Epithelial cell of esophagus (primary cell): ENCODE results near the gene CTSA.

Experiments used
- DNase-seq: peaks from one replicate; pipeline ENCODE4 v3.0.0; 2010; ENCODE audit warnings: low read depth
- H3K4me3 ChIP-seq: 2 replicates; pipeline ENCODE4 v1.5.1; 2011; ENCODE audit warnings: mild to moderate bottlenecking, low read length, control low read depth
- TF ChIP-seq, protein P1 (sequence below): IDR thresholded peaks from 2 replicates; pipeline ENCODE4 v1.5.1; 2011; ENCODE audit warnings: low read depth, mild to moderate bottlenecking, low read length, control low read depth, inconsistent platforms; ENCODE audit not compliant: insufficient read depth; ENCODE audit errors: missing control alignments

The CTSA gene

DNA sequence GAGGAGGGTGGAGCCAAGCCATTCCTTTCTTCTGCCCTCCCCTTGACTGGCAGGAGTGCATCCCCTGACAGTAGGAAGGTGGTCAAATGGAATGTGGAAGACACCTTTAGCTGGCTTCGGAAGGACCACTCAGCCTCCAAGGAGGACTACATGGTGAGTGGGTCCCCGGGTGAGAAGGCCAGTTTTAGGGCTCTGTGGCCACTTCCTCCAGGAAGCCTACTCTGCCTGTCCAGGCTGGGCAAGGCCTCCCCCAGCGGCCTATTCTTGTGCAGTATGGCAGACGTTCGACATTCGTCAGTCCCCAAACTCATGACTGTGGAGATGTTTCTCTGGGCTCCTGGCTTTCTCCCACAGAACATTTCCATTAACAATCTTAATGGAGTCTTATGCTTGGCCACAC, 52.5 kb downstream of the CTSA start:
- DNase-seq = no peak
- H3K4me3 ChIP-seq = no peak overlapping the region
- TF ChIP-seq, protein P1, sequence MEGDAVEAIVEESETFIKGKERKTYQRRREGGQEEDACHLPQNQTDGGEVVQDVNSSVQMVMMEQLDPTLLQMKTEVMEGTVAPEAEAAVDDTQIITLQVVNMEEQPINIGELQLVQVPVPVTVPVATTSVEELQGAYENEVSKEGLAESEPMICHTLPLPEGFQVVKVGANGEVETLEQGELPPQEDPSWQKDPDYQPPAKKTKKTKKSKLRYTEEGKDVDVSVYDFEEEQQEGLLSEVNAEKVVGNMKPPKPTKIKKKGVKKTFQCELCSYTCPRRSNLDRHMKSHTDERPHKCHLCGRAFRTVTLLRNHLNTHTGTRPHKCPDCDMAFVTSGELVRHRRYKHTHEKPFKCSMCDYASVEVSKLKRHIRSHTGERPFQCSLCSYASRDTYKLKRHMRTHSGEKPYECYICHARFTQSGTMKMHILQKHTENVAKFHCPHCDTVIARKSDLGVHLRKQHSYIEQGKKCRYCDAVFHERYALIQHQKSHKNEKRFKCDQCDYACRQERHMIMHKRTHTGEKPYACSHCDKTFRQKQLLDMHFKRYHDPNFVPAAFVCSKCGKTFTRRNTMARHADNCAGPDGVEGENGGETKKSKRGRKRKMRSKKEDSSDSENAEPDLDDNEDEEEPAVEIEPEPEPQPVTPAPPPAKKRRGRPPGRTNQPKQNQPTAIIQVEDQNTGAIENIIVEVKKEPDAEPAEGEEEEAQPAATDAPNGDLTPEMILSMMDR = no peak

DNA sequence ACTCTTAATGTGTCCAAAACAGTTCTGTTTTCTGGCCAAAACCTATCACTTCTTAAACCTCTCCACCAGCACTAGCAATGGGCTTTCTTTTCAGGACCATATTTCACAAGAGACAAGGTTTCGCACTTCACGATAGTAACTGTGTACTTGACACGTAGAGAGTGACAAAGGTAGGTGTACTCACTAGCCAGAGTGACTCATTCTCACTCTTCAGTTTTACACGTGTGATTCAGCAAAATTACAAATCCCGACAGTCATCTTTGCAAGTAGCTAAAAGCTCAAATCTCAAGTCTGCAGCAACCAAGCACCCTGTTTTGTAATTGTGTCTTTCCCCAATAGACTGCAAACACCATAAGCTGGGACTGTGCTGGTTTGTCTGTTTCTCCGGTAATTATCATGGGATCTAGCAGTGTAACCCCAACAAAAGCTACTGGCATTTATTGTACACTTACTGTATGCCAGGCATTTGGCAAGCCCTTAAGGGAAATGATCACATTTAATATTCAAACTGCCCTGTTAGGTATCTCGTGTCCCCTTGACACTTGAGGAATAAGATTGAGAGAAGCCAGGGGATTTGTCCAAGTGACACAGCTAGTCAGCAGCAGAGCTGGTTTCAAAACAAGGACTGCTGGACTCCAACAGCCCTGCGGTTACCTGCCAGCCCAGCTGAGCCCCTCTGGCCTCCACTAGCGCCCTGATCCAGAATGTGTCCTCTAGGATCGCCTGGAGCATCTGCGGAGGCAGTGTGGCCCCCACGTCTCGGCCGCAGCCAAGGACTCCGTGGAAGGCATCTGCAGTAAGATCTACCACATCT, 53.2 kb downstream of the CTSA start:
- TF ChIP-seq, protein P1 = no peak
- no peak overlapping the region for H3K4me3 ChIP-seq
- DNase-seq = peak; percentile 96

DNA sequence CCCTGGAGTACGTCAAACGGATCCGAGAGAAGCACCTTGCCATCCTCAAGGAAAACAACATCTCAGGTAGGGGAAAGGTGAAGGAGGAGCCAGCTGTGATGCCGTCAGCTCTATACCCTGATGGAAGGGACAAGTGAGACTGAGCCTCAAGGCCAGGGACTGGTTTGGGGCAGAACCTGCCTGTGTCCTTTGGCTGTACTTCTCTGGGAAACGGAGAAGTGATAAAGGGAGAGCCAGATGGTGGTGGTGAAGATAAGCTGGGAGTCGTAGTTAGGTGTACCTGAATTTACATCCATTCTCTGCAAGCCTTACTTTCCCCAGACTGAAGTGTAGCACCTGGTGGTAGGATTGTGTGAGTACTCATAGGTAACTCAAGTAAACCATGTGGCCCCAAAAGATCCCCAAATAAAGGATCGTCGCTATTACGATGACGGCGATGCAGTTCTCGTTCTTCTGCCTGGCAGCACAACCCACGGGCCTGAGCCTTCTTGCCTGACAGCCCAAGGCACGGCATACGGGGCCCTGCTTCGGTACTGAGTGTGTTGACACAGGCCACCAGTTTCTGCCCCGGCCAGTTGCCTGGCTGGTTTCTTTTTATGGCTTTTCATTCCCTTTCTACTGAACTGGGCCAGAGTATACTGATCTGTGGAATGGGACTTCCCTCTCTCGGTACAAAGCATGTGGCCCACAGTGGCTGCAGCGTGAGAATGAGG, 54.0 kb downstream of the CTSA start:
- TF ChIP-seq, protein P1 = peak; percentile 31
- H3K4me3 ChIP-seq = no peak overlapping the region
- no peak for DNase-seq

DNA sequence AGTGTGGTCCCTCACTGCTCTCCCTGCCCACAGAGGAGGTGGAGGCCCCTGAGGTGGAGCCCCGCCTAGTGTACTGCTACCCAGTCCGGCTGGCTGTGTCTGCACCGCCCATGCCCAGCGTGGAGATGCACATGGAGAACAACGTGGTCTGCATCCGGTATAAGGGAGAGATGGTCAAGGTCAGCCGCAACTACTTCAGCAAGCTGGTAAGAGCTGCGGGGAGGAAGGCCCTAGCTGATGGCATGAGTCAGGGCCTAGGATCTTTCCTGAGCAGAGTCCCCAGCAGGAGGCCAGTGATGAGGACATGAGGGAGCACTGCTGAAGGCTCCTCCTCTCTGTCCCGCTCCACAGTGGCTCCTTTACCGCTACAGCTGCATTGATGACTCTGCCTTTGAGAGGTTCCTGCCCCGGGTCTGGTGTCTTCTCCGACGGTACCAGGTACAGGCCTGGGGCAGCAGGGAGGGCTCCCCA, 54.6 kb downstream of the CTSA start:
- TF ChIP-seq, protein P1 = no peak
- no peak for DNase-seq
- H3K4me3 ChIP-seq = no peak overlapping the region

DNA sequence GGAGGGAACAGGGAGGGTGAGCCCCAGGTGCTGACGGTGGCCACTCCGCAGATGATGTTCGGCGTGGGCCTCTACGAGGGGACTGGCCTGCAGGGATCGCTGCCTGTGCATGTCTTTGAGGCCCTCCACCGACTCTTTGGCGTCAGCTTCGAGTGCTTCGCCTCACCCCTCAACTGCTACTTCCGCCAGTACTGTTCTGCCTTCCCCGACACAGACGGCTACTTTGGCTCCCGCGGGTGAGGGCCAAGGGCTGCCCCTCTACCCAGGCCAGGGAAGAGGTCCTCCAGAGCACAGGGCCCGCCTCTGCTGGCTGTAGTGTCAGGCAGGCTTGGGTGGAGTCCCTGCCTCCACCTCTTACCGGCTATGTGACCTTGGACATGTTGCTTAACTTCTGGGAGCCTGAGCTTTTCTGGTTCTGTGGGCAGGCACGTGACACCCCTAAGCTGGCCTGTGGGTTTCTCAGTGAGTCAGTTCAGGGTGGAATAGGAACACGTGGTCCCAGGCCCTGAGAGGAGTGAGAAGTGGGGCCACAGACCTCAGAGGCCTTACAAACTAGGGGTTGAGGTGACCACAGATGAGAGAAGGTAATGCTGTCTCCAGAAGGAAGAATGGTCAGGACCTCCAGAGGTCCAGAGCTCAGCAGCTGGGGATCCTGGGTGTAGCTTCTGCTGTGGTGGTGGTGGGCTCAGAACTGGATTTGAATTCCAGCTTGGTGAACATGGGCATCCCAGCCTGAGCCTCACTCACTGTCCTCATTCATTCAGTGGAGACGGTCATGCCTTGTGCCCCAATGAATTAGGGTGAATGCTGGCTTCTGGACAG, 55.2 kb downstream of the CTSA start:
- peak; percentile 51 for DNase-seq
- TF ChIP-seq, protein P1 = no peak
- no peak overlapping the region for H3K4me3 ChIP-seq

DNA sequence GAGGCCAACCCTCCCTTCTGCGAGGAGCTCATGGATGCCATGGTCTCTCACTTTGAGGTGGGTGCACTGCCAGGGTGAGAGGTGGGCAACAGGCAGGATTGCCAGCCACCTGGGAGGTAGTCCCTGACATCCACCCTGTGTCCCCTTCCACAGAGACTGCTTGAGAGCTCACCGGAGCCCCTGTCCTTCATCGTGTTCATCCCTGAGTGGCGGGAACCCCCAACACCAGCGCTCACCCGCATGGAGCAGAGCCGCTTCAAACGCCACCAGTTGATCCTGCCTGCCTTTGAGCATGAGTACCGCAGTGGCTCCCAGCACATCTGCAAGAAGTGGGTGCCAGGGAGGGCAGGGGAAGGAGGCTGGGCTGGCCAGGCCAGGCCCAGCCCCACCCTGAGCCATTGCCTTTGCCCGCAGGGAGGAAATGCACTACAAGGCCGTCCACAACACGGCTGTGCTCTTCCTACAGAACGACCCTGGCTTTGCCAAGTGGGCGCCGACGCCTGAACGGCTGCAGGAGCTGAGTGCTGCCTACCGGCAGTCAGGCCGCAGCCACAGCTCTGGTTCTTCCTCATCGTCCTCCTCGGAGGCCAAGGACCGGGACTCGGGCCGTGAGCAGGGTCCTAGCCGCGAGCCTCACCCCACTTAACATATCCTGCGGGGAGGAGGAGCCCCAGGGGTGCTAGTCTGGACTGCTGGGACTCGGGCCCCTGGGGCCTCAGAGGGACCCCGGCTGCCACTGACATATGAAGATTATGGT, 56.2 kb downstream of the CTSA start:
- DNase-seq = no peak
- TF ChIP-seq, protein P1 = no peak
- H3K4me3 ChIP-seq = no peak overlapping the region
